Tongue (tissue), 2 donors: ENCODE results near the gene CENPW. TPM values are rescaled to one million over a fixed set of nuclear protein-coding genes. Genes with fewer than 3 reads are reported as not detected.

Experiments used
- DNase-seq: peaks from one replicate; pipeline ENCODE4 v3.0.0-alpha.2; 2015
- total RNA-seq: library from RNA; depleted of rRNA; stranded (reverse); fragments of >200 nt; gene quantifications from one replicate; pipeline ENCODE4 v1.2.3, GENCODE V29; 2014

Gene CENPW
- total RNA-seq, result 3.8 TPM

- DNase-seq, result peak; percentile 94
Observed at GRCh38 chr6:126339796-126340609, at the start of gene CENPW. Gene CENPW, plus strand, starts transcription at chr6:126340115. Its CDS starts 159 bp downstream, at chr6:126340274.

- DNase-seq, result no peak
Observed at GRCh38 chr6:126293891-126294524, 45.9 kb upstream of the CENPW start.

GRCh38 chr6:126300126-126300525 lies 39.8 kb upstream of the CENPW start:
- no peak for DNase-seq

- peak; percentile 10 for DNase-seq
Observed at GRCh38 chr6:126300735-126301134, 39.2 kb upstream of the CENPW start.

- no peak for DNase-seq
Observed at GRCh38 chr6:126302191-126302590, 37.7 kb upstream of the CENPW start.

- DNase-seq, result peak; percentile 19
Observed at GRCh38 chr6:126307849-126308248, 32.1 kb upstream of the CENPW start.

GRCh38 chr6:126308362-126308761 lies 31.6 kb upstream of the CENPW start:
- DNase-seq, result no peak

- DNase-seq, result no peak
Observed at GRCh38 chr6:126312013-126312665, 27.8 kb upstream of the CENPW start.

GRCh38 chr6:126313941-126314340 lies 26.0 kb upstream of the CENPW start:
- no peak for DNase-seq

GRCh38 chr6:126318797-126319196 lies 21.1 kb upstream of the CENPW start:
- DNase-seq, result no peak

- DNase-seq, result no peak
Observed at GRCh38 chr6:126333729-126334128, 6.2 kb upstream of the CENPW start.

GRCh38 chr6:126335210-126335609 lies 4.7 kb upstream of the CENPW start:
- DNase-seq, result no peak

- peak; percentile 18 for DNase-seq
Observed at GRCh38 chr6:126337323-126337722, 2.6 kb upstream of the CENPW start.

GRCh38 chr6:126341126-126341525 lies 1.2 kb downstream of the CENPW start:
- DNase-seq, result no peak

- DNase-seq, result no peak
Observed at GRCh38 chr6:126344181-126344580, 4.3 kb downstream of the CENPW start.

- DNase-seq, result no peak
Observed at GRCh38 chr6:126351960-126352359, 12.0 kb downstream of the CENPW start.

- no peak for DNase-seq
Observed at GRCh38 chr6:126352514-126352913, 12.6 kb downstream of the CENPW start.

- DNase-seq, result no peak
Observed at GRCh38 chr6:126356526-126356925, 16.6 kb downstream of the CENPW start.

- DNase-seq, result no peak
Observed at GRCh38 chr6:126359936-126360537, 20.1 kb downstream of the CENPW start.

GRCh38 chr6:126361832-126362440 lies 22.0 kb downstream of the CENPW start:
- DNase-seq, result no peak

GRCh38 chr6:126367849-126368248 lies 27.9 kb downstream of the CENPW start:
- no peak for DNase-seq

GRCh38 chr6:126372626-126373025 lies 32.7 kb downstream of the CENPW start:
- no peak for DNase-seq
